Measurements from ENCODE around the gene COL5A1. TPM values are rescaled to one million over a fixed set of nuclear protein-coding genes. Genes with fewer than 3 reads are reported as not detected.
"Not testable (repeated sequence)": the region's sequence is repeated elsewhere in the genome, so short reads cannot be mapped to it uniquely, and the experiment has no call there.

Gene COL5A1
- total and polyA plus RNA-seq, 4 donors = 12.2 to 169 (median 65.4) TPM

GRCh38 chr9:134684375-134684723 lies 42.7 kb downstream of the COL5A1 start:
- H3K27me3 ChIP-seq (ENCODE audit: control insufficient read depth in 3 of 3, insufficient read depth in 3 of 3, low read length in 2 of 3) = no peaks in the 10 kb centered on the region
- no peak overlapping the region for H3K27ac ChIP-seq (ENCODE audit: low read depth in 1 of 2, low read length in 1 of 2)
- TF ChIP-seq, protein P1, sequence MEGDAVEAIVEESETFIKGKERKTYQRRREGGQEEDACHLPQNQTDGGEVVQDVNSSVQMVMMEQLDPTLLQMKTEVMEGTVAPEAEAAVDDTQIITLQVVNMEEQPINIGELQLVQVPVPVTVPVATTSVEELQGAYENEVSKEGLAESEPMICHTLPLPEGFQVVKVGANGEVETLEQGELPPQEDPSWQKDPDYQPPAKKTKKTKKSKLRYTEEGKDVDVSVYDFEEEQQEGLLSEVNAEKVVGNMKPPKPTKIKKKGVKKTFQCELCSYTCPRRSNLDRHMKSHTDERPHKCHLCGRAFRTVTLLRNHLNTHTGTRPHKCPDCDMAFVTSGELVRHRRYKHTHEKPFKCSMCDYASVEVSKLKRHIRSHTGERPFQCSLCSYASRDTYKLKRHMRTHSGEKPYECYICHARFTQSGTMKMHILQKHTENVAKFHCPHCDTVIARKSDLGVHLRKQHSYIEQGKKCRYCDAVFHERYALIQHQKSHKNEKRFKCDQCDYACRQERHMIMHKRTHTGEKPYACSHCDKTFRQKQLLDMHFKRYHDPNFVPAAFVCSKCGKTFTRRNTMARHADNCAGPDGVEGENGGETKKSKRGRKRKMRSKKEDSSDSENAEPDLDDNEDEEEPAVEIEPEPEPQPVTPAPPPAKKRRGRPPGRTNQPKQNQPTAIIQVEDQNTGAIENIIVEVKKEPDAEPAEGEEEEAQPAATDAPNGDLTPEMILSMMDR (IDR thresholded peaks at IDR 0.05; ENCODE audit: control extremely low read depth, extremely low read depth) = no peak
- WGBS, 2 donors = 95 to 99% methylated on average over 3 of the region's 3 CpGs
- peaks cover 0 to 22% (median 0%) of the 10 kb centered on the region in 5 donors for H3K4me1 ChIP-seq (ENCODE audit: control insufficient read depth in 5 of 5, insufficient read depth in 5 of 5, low read length in 5 of 5)
- H3K9ac ChIP-seq (ENCODE audit: insufficient read depth in 1 of 2, low read length in 2 of 2) = no peak overlapping the region
- peaks cover 0 to 5% (median 0%) of the 10 kb centered on the region in 4 donors for H3K9me3 ChIP-seq (ENCODE audit: control insufficient read depth in 4 of 4, insufficient read depth in 3 of 4, low read length in 3 of 4)
- DNase-seq (no peak), ATAC-seq (ENCODE audit: insufficient read depth, low FRiP score) (no peak)
- peaks cover 0 to 13% (median 6%) of the 10 kb centered on the region in 4 donors for H3K36me3 ChIP-seq (ENCODE audit: control insufficient read depth in 4 of 4, insufficient read depth in 4 of 4, low read length in 4 of 4)
- H3K4me3 ChIP-seq = no peak overlapping the region

GRCh38 chr9:134684941-134685340 lies 43.3 kb downstream of the COL5A1 start:
- peaks cover 0 to 22% (median 0%) of the 10 kb centered on the region in 5 donors for H3K4me1 ChIP-seq (ENCODE audit: control insufficient read depth in 5 of 5, insufficient read depth in 5 of 5, low read length in 5 of 5)
- H3K27ac ChIP-seq (ENCODE audit: low read depth in 1 of 2, low read length in 1 of 2); H3K9me3 ChIP-seq (ENCODE audit: control insufficient read depth in 4 of 4, insufficient read depth in 3 of 4, low read length in 3 of 4); DNase-seq; H3K27me3 ChIP-seq (ENCODE audit: control insufficient read depth in 3 of 3, insufficient read depth in 3 of 3, low read length in 2 of 3); H3K4me3 ChIP-seq; ATAC-seq (ENCODE audit: insufficient read depth, low FRiP score); H3K9ac ChIP-seq (ENCODE audit: insufficient read depth in 1 of 2, low read length in 2 of 2): not testable (repeated sequence)
- peaks cover 0 to 13% (median 6%) of the 10 kb centered on the region in 4 donors for H3K36me3 ChIP-seq (ENCODE audit: control insufficient read depth in 4 of 4, insufficient read depth in 4 of 4, low read length in 4 of 4)

GRCh38 chr9:134685784-134686183 lies 44.2 kb downstream of the COL5A1 start:
- Histone ChIP-seq H3K9me3 (ENCODE audit: control insufficient read depth in 4 of 4, insufficient read depth in 3 of 4, low read length in 3 of 4) (peaks cover 0 to 5% (median 0%) of the 10 kb centered on the region in 4 donors), H3K27ac (ENCODE audit: low read depth in 1 of 2, low read length in 1 of 2) (no peak overlapping the region), H3K36me3 (ENCODE audit: control insufficient read depth in 4 of 4, insufficient read depth in 4 of 4, low read length in 4 of 4) (peaks cover 0 to 16% (median 6%) of the 10 kb centered on the region in 4 donors), H3K27me3 (ENCODE audit: control insufficient read depth in 3 of 3, insufficient read depth in 3 of 3, low read length in 2 of 3) (no peaks in the 10 kb centered on the region), H3K4me3 (no peak overlapping the region), H3K4me1 (ENCODE audit: control insufficient read depth in 5 of 5, insufficient read depth in 5 of 5, low read length in 5 of 5) (peaks cover 0 to 16% (median 0%) of the 10 kb centered on the region in 5 donors), H3K9ac (ENCODE audit: insufficient read depth in 1 of 2, low read length in 2 of 2) (no peak overlapping the region)
- WGBS, 2 donors = 77 to 86% methylated on average over 3 of the region's 3 CpGs
- DNase-seq = no peak
- TF ChIP-seq, protein P1 (IDR thresholded peaks at IDR 0.05; ENCODE audit: control extremely low read depth, extremely low read depth) = no peak
- ATAC-seq (ENCODE audit: insufficient read depth, low FRiP score) = no peak

DNA sequence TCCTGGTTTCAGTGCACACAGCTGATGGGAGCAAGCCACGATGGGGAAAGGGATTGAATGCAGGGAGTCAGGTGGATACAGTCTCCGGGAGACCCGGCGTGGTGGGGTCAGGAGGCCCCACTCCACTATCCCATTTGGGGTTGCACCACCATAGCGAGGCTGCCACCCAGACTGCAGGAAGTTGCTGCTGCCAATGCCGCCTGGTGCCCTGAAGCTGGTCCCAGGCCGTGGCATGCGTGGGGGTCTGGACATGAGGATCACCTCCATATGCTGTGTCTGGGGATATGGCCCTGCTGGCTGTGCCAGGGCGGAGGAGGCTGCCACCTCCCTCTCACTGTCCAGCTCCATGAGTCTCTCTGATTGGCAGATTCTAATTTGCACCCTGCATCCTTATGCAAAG lies 45.3 kb downstream of the COL5A1 start:
- H3K9me3 ChIP-seq (ENCODE audit: control insufficient read depth in 4 of 4, insufficient read depth in 3 of 4, low read length in 3 of 4) = peaks cover 0 to 5% (median 0%) of the 10 kb centered on the region in 4 donors
- H3K9ac ChIP-seq (ENCODE audit: insufficient read depth in 1 of 2, low read length in 2 of 2) = no peak overlapping the region
- no peak for DNase-seq
- no peaks in the 10 kb centered on the region for H3K27me3 ChIP-seq (ENCODE audit: control insufficient read depth in 3 of 3, insufficient read depth in 3 of 3, low read length in 2 of 3)
- H3K36me3 ChIP-seq (ENCODE audit: control insufficient read depth in 4 of 4, insufficient read depth in 4 of 4, low read length in 4 of 4) = peaks cover 0 to 25% (median 8%) of the 10 kb centered on the region in 4 donors
- WGBS, 2 donors = 85 to 89% methylated on average over 9 of the region's 9 CpGs
- TF ChIP-seq, protein P1 (IDR thresholded peaks at IDR 0.05; ENCODE audit: control extremely low read depth, extremely low read depth) = no peak
- H3K4me1 ChIP-seq (ENCODE audit: control insufficient read depth in 5 of 5, insufficient read depth in 5 of 5, low read length in 5 of 5) = peaks cover 0 to 6% (median 0%) of the 10 kb centered on the region in 5 donors
- H3K4me3 ChIP-seq = no peak overlapping the region
- no peak overlapping the region for H3K27ac ChIP-seq (ENCODE audit: low read depth in 1 of 2, low read length in 1 of 2)
- ATAC-seq (ENCODE audit: insufficient read depth, low FRiP score) = no peak

Measured in lung (tissue), 12 donors.